ENCODE data around the gene OR11G2. TPM values are rescaled to one million over a fixed set of nuclear protein-coding genes. Genes with fewer than 3 reads are reported as not detected.
"Not testable (repeated sequence)": the region's sequence is repeated elsewhere in the genome, so short reads cannot be mapped to it uniquely, and the experiment has no call there.

Gene OR11G2
- not detected in 3 replicates for total RNA-seq
- long read RNA-seq: 0 reads

DNA sequence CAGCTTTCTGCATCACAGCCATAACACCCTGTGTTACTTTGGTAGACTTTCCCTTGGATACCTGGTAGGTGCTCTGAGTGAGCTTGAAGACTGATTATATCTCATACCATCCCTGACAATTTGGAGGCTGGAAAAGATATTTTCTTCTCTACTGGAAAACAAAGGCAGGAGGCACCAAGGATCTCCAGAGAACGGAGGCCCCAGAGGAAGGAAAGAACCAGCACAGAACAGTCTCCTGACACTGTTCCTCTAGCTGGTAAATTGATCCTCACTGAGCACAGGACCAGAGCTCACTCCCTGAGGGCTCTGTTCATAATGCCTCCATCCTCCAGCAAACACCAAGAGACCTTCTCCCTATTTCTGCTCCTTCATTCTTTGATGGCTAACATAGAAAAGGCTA lies at the start of gene OR11G2:
TSS of gene OR11G2 (plus strand) at position 301 of the 400 bp plus-strand sequence. CDS start 6,542 bp downstream, outside the sequence.
- Mint-ChIP-seq H3K4me1 (ENCODE audit: low read depth) (no peaks in the 10 kb centered on the region), H3K27ac (ENCODE audit: unreplicated experiment) (no peak within 1 kb of the TSS), H3K27me3 (ENCODE audit: low read depth) (no peaks in the 10 kb centered on the region), H3K4me3 (ENCODE audit: unreplicated experiment) (no peak within 1 kb of the TSS), H3K9me3 (ENCODE audit: low read depth) (peaks cover 10% of the 10 kb centered on the region), H3K36me3 (ENCODE audit: low read depth) (no peaks in the 10 kb centered on the region)
- TF ChIP-seq, protein P1, sequence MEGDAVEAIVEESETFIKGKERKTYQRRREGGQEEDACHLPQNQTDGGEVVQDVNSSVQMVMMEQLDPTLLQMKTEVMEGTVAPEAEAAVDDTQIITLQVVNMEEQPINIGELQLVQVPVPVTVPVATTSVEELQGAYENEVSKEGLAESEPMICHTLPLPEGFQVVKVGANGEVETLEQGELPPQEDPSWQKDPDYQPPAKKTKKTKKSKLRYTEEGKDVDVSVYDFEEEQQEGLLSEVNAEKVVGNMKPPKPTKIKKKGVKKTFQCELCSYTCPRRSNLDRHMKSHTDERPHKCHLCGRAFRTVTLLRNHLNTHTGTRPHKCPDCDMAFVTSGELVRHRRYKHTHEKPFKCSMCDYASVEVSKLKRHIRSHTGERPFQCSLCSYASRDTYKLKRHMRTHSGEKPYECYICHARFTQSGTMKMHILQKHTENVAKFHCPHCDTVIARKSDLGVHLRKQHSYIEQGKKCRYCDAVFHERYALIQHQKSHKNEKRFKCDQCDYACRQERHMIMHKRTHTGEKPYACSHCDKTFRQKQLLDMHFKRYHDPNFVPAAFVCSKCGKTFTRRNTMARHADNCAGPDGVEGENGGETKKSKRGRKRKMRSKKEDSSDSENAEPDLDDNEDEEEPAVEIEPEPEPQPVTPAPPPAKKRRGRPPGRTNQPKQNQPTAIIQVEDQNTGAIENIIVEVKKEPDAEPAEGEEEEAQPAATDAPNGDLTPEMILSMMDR (IDR thresholded peaks at IDR 0.05): no peak
- DNase-seq (ENCODE audit: low spot score): no peak

DNA sequence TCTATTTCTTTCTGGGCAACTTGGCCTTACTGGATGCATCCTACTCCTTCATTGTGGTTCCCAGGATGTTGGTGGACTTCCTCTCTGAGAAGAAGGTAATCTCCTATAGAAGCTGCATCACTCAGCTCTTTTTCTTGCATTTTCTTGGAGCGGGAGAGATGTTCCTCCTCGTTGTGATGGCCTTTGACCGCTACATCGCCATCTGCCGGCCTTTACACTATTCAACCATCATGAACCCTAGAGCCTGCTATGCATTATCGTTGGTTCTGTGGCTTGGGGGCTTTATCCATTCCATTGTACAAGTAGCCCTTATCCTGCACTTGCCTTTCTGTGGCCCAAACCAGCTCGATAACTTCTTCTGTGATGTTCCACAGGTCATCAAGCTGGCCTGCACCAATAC lies 46.8 kb upstream of the OR11G2 start:
- Mint-ChIP-seq H3K27me3 (ENCODE audit: low read depth) (no peaks in the 10 kb centered on the region), H3K4me1 (ENCODE audit: low read depth) (no peaks in the 10 kb centered on the region), H3K4me3 (ENCODE audit: unreplicated experiment) (no peak overlapping the region), H3K9me3 (ENCODE audit: low read depth) (peaks cover 18% of the 10 kb centered on the region), H3K36me3 (ENCODE audit: low read depth) (no peaks in the 10 kb centered on the region), H3K27ac (ENCODE audit: unreplicated experiment) (no peak overlapping the region)
- DNase-seq (ENCODE audit: low spot score): no peak
- TF ChIP-seq, protein P1 (IDR thresholded peaks at IDR 0.05): no peak

- no peaks in the 10 kb centered on the region for H3K4me1 Mint-ChIP-seq (ENCODE audit: low read depth)
- H3K36me3 Mint-ChIP-seq (ENCODE audit: low read depth): no peaks in the 10 kb centered on the region
- peaks cover 25% of the 10 kb centered on the region for H3K9me3 Mint-ChIP-seq (ENCODE audit: low read depth)
- H3K27ac Mint-ChIP-seq (ENCODE audit: unreplicated experiment): no peak overlapping the region
- TF ChIP-seq, protein P1 (IDR thresholded peaks at IDR 0.05): no peak
- H3K4me3 Mint-ChIP-seq (ENCODE audit: unreplicated experiment): no peak overlapping the region
- H3K27me3 Mint-ChIP-seq (ENCODE audit: low read depth): no peaks in the 10 kb centered on the region
- DNase-seq (ENCODE audit: low spot score): no peak
Measured at GRCh38 chr14:20144820-20145219, 45.9 kb upstream of the OR11G2 start.

DNA sequence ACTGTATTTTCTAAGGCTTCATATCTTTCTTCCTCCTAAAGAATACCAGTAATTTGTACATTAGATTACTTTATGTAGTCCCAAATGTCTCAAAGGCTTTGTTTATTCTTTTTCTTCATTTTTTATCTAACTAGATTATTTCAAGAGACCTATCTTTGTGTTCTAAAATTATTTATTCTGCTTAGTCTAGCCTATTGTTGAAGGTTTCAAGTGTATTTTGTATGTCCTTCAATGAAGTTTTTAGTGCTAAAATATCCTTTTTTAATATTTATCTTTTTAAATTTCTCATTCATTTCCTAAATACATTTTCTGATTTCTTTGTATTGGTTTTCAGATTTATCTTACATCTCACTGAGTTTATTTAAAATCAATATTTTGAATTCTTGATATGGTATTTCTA lies 26.2 kb upstream of the OR11G2 start:
- Mint-ChIP-seq H3K27me3 (ENCODE audit: low read depth) (no peaks in the 10 kb centered on the region), H3K9me3 (ENCODE audit: low read depth) (peaks cover 52% of the 10 kb centered on the region), H3K27ac (ENCODE audit: unreplicated experiment) (no peak overlapping the region), H3K4me3 (ENCODE audit: unreplicated experiment) (no peak overlapping the region), H3K36me3 (ENCODE audit: low read depth) (no peaks in the 10 kb centered on the region), H3K4me1 (ENCODE audit: low read depth) (no peaks in the 10 kb centered on the region)
- DNase-seq (ENCODE audit: low spot score): no peak
- TF ChIP-seq, protein P1 (IDR thresholded peaks at IDR 0.05): no peak

DNA sequence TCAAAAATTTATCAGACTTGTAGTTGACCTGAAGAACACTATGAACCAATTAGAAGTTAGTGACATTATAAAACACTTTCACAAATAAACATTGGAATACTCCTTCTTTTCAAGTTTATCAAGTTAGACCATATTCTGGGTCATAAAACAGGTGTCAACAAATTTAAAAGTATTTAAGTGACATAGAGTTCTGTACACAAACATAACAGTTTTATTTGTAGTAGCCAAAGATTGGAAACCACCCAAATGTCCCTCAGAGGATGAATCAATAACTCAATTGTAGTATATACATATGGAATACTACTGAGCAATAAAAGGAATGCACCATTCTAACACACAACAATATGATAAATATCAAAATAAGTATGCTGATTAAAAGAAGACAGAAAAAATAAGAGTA lies 23.6 kb upstream of the OR11G2 start:
- Mint-ChIP-seq H3K36me3 (ENCODE audit: low read depth) (no peaks in the 10 kb centered on the region), H3K4me1 (ENCODE audit: low read depth) (no peaks in the 10 kb centered on the region), H3K9me3 (ENCODE audit: low read depth) (peaks cover 39% of the 10 kb centered on the region), H3K27ac (ENCODE audit: unreplicated experiment) (no peak overlapping the region), H3K4me3 (ENCODE audit: unreplicated experiment) (no peak overlapping the region), H3K27me3 (ENCODE audit: low read depth) (no peaks in the 10 kb centered on the region)
- no peak for DNase-seq (ENCODE audit: low spot score)
- TF ChIP-seq, protein P1 (IDR thresholded peaks at IDR 0.05): no peak

GRCh38 chr14:20169852-20170251 lies 20.8 kb upstream of the OR11G2 start:
- not testable (repeated sequence) for H3K27ac Mint-ChIP-seq (ENCODE audit: unreplicated experiment); H3K4me3 Mint-ChIP-seq (ENCODE audit: unreplicated experiment); DNase-seq (ENCODE audit: low spot score); H3K36me3 Mint-ChIP-seq (ENCODE audit: low read depth); H3K4me1 Mint-ChIP-seq (ENCODE audit: low read depth); H3K27me3 Mint-ChIP-seq (ENCODE audit: low read depth)
- peaks cover 33% of the 10 kb centered on the region for H3K9me3 Mint-ChIP-seq (ENCODE audit: low read depth)

GRCh38 chr14:20174205-20174604 lies 16.5 kb upstream of the OR11G2 start:
- not testable (repeated sequence) for H3K4me3 Mint-ChIP-seq (ENCODE audit: unreplicated experiment)
- peaks cover 31% of the 10 kb centered on the region for H3K9me3 Mint-ChIP-seq (ENCODE audit: low read depth)

More at GRCh38 chr14:20174205-20174604, 16.5 kb upstream of the OR11G2 start:
- H3K27ac Mint-ChIP-seq (ENCODE audit: unreplicated experiment); H3K27me3 Mint-ChIP-seq (ENCODE audit: low read depth); H3K4me1 Mint-ChIP-seq (ENCODE audit: low read depth); H3K36me3 Mint-ChIP-seq (ENCODE audit: low read depth); DNase-seq (ENCODE audit: low spot score): not testable (repeated sequence)

Data from chondrocyte (in vitro differentiated cells).